Panc1 (cell line): ENCODE results near the gene LMNB1. TPM values are rescaled to one million over a fixed set of nuclear protein-coding genes. Genes with fewer than 3 reads are reported as not detected.

Experiments used
- ATAC-seq: fragments of 200-7000 bp; cut with Tn5 transposase; 2 replicates; pipeline ENCODE4 v1.9.1; 2020; ENCODE audit warnings: mild to moderate bottlenecking, moderate library complexity
- BruUV-seq: library from RNA; stranded (reverse); fragments of 400-500 nt; replicated peaks from 2 replicates; lab custom pipeline; 2021; lab: Mats Ljungman, UMichigan
- CTCF ChIA-PET: fragments of 300-600 bp; sonication (Branson Sonifier 250); formaldehyde crosslinking; loops from one replicate; lab custom pipeline; 2022; ENCODE audit warnings: antibody characterized with exemption; lab: Charles Lee
- POLR2A ChIA-PET: fragments of 300-600 bp; sonication (Branson Sonifier 250); formaldehyde crosslinking; loops from one replicate; lab custom pipeline; 2022; ENCODE audit warnings: antibody characterized with exemption; lab: Charles Lee
- DNase-seq: peaks from one replicate; pipeline ENCODE4 v3.0.0-alpha.2; 2010; ENCODE audit warnings: low read depth, low spot score
- H3K27ac ChIP-seq: 2 replicates; pipeline ENCODE4 v1.5.1; 2011; ENCODE audit warnings: mild to moderate bottlenecking, low read length, inconsistent platforms
- H3K27me3 ChIP-seq: fragments of 200-500 bp; sonication (Bioruptor generic); 2 replicates; pipeline ENCODE4 v1.6.0; 2014; ENCODE audit warnings: low read length, inconsistent platforms; ENCODE audit not compliant: control insufficient read depth, insufficient read depth
- H3K36me3 ChIP-seq: fragments of 200-500 bp; sonication (Bioruptor generic); 2 replicates; pipeline ENCODE4 v1.5.1; 2014; ENCODE audit warnings: inconsistent platforms, mild to moderate bottlenecking, low read length, moderate library complexity; ENCODE audit not compliant: control insufficient read depth, insufficient read depth
- H3K4me1 ChIP-seq: 2 replicates; pipeline ENCODE4 v1.5.1; 2011; ENCODE audit warnings: inconsistent platforms, mild to moderate bottlenecking, low read length, moderate library complexity; ENCODE audit not compliant: control insufficient read depth, insufficient read depth
- H3K4me3 ChIP-seq, 2 experiments: 2 replicates each; pipeline ENCODE4 v1.5.1; 2011 to 2012; ENCODE audit warnings: low read depth in 2 of 2, low read length in 2 of 2, mild to moderate bottlenecking in 2 of 2, inconsistent platforms in 1 of 2, moderate library complexity in 1 of 2
- H3K9me3 ChIP-seq: fragments of 200-500 bp; sonication (Bioruptor generic); 2 replicates; pipeline ENCODE4 v1.5.1; 2014; ENCODE audit warnings: low read depth, mild to moderate bottlenecking, inconsistent platforms, low read length, moderate library complexity; ENCODE audit not compliant: control insufficient read depth, insufficient read depth
- CTCF ChIP-seq: fragments of 450-650 bp; IDR thresholded peaks from 2 replicates; pipeline ENCODE4 v1.5.1; 2017; ENCODE audit warnings: mild to moderate bottlenecking
- POLR2AphosphoS5 ChIP-seq: IDR thresholded peaks from 2 replicates; pipeline ENCODE4 v1.6.1; 2012; ENCODE audit warnings: mild to moderate bottlenecking, low read depth, low read length, moderate library complexity
- REST ChIP-seq, 2 experiments: IDR thresholded peaks; 2 replicates each; pipeline ENCODE4 v1.6.1; 2011 to 2012; ENCODE audit warnings: low read depth in 2 of 2, control low read depth in 1 of 2, low read length in 1 of 2, mild to moderate bottlenecking in 1 of 2, moderate library complexity in 1 of 2; ENCODE audit not compliant: insufficient read depth in 1 of 2
- SIN3A ChIP-seq: IDR thresholded peaks from 2 replicates; pipeline ENCODE4 v1.6.1; 2012; ENCODE audit warnings: low read depth, mild to moderate bottlenecking, low read length, moderate library complexity, borderline replicate concordance; ENCODE audit not compliant: insufficient read depth
- TCF7L2 ChIP-seq: IDR thresholded peaks from 2 replicates; pipeline ENCODE4 v1.6.1; 2011; ENCODE audit warnings: mild to moderate bottlenecking, low read depth, low read length, inconsistent platforms
- in situ Hi-C: cut with HindIII; loops from 2 replicates; pipeline ENCODE4 v1.10.0; 2016; ENCODE audit warnings: low sequenced_read_pairs, low pct_unique_long_range_greater_than_20kb
- intact Hi-C: fragments of 100-400 bp; cut with micrococcal nuclease; formaldehyde crosslinking; loops from one replicate; pipeline ENCODE4 v1.10.0; 2022; ENCODE audit not compliant: unreplicated experiment
- total RNA-seq: library from RNA; stranded (reverse); gene quantifications from one replicate; pipeline ENCODE4 v1.2.1, GENCODE V29; 2021; ENCODE audit not compliant: unreplicated experiment

The LMNB1 gene
- total RNA-seq, 1 experiment from 2014 or later = 122 TPM

- H3K4me3 ChIP-seq = no peak overlapping the region
- intact Hi-C loops = no loop called here
- H3K27me3 ChIP-seq = no peaks in the 10 kb centered on the region
- H3K4me1 ChIP-seq = no peaks in the 10 kb centered on the region
- no peaks in the 10 kb centered on the region for H3K9me3 ChIP-seq
- DNase-seq = no peak
- H3K36me3 ChIP-seq = no peaks in the 10 kb centered on the region
- ChIA-PET CTCF (no interaction called here), POLR2A (no interaction called here)
- in situ Hi-C loops = no loop called here
- ATAC-seq = no peak
- no TSS peak for BruUV-seq
- no peak overlapping the region for H3K27ac ChIP-seq
- TF ChIP-seq SIN3A (no peak), REST (IDR thresholded peaks at IDR 0.05; ENCODE audit: insufficient read depth in 1 of 2, low read depth in 2 of 2, low read length in 1 of 2) (no peak), TCF7L2 (no peak), POLR2AphosphoS5 (no peak), CTCF (no peak)
Measured at GRCh38 chr5:126878085-126878484, 101.1 kb downstream of the LMNB1 start.

GRCh38 chr5:126878634-126879033 lies 101.7 kb downstream of the LMNB1 start:
- H3K9me3 ChIP-seq = no peaks in the 10 kb centered on the region
- ChIA-PET CTCF (no interaction called here), POLR2A (no interaction called here)
- no TSS peak for BruUV-seq
- no peak overlapping the region for H3K27ac ChIP-seq
- TF ChIP-seq CTCF = no peak
- TF ChIP-seq SIN3A = no peak
- TF ChIP-seq POLR2AphosphoS5 = no peak
- no peak for TF ChIP-seq REST (IDR thresholded peaks at IDR 0.05; ENCODE audit: insufficient read depth in 1 of 2, low read depth in 2 of 2, low read length in 1 of 2)
- TF ChIP-seq TCF7L2 = no peak
- no peaks in the 10 kb centered on the region for H3K36me3 ChIP-seq
- intact Hi-C loops = no loop called here
- in situ Hi-C loops = no loop called here
- DNase-seq (no peak), ATAC-seq (no peak)
- H3K27me3 ChIP-seq = no peaks in the 10 kb centered on the region
- H3K4me1 ChIP-seq = no peaks in the 10 kb centered on the region
- H3K4me3 ChIP-seq = no peak overlapping the region
